K562 (cell line): ENCODE data around the gene PDE6C.

Experiments
- CBFB ChIP-seq: sonication (generic); formaldehyde crosslinking; IDR thresholded peaks from 2 replicates; pipeline ENCODE4 v1.4.0; 2020; ENCODE audit warnings: mild to moderate bottlenecking, missing genetic modification reagents
- FOS ChIP-seq: IDR thresholded peaks from 3 replicates; pipeline ENCODE4 v1.6.1; 2011; ENCODE audit not compliant: insufficient read length; ENCODE audit errors: extremely low read depth
- FOXA3 ChIP-seq, 2 experiments: fragments of 450-650 bp in 1 of 2; sonication (generic) in 1 of 2; formaldehyde crosslinking; IDR thresholded peaks in 1 of 2; conservative IDR thresholded peaks in 1 of 2; 2 replicates each; pipeline versions ENCODE4 v1.4.0 to v1.8.0; 2020 to 2022; ENCODE audit warnings: mild to moderate bottlenecking in 2 of 2, missing genetic modification reagents in 1 of 2
- FOXK1 ChIP-seq: sonication (generic); formaldehyde crosslinking; IDR thresholded peaks from 2 replicates; pipeline ENCODE4 v1.8.0; 2022; ENCODE audit warnings: missing genetic modification reagents, mild to moderate bottlenecking, borderline replicate concordance
- NFYB ChIP-seq: IDR thresholded peaks from 2 replicates; pipeline ENCODE4 v1.6.1; 2011; ENCODE audit warnings: mild to moderate bottlenecking, moderate library complexity; ENCODE audit not compliant: insufficient read length; ENCODE audit errors: extremely low read depth
- PHF8 ChIP-seq: fragments of 200-600 bp; sonication (generic); IDR thresholded peaks from 2 replicates; pipeline ENCODE4 v1.6.1; 2012; ENCODE audit warnings: mixed run types, mild to moderate bottlenecking, inconsistent platforms, low read length, moderate library complexity, borderline replicate concordance
- POLR2A ChIP-seq: fragments of 450-650 bp; conservative IDR thresholded peaks from 2 replicates; pipeline ENCODE4 v1.6.1; 2016
- RCOR1 ChIP-seq, 2 experiments: IDR thresholded peaks; 2 replicates each; pipeline ENCODE4 v1.6.1; 2012; ENCODE audit warnings: low read depth in 2 of 2, low read length in 2 of 2, borderline replicate concordance in 1 of 2, improper control_type of control experiment in 1 of 2
- U2AF2 ChIP-seq: fragments of 200-400 bp; formaldehyde crosslinking; optimal IDR thresholded peaks from 2 replicates; pipeline ENCODE3; 2017; ENCODE audit warnings: low read depth, mild to moderate bottlenecking, low read length
- ZBTB17 ChIP-seq: fragments of 450-650 bp; formaldehyde crosslinking; IDR thresholded peaks from 2 replicates; pipeline ENCODE4 v1.4.0; 2020; ENCODE audit warnings: mild to moderate bottlenecking
- ZNF274 ChIP-seq: IDR thresholded peaks from 2 replicates; pipeline ENCODE4 v1.6.1; 2011; ENCODE audit warnings: low read depth, mild to moderate bottlenecking, low read length, moderate library complexity, borderline replicate concordance
- ZNF707 ChIP-seq: fragments of 250-450 bp; sonication (Bioruptor Pico); conservative IDR thresholded peaks from 2 replicates; pipeline ENCODE4 v1.8.0; 2022; ENCODE audit warnings: inconsistent platforms, mild to moderate bottlenecking, moderate library complexity
- TF ChIP-seq, protein P1 (sequence below): sonication (generic); formaldehyde crosslinking; IDR thresholded peaks from 2 replicates; pipeline ENCODE4 v1.8.1; 2022; ENCODE audit warnings: missing genetic modification reagents
- TF ChIP-seq, protein P2 (sequence below), 3 experiments: IDR thresholded peaks in 2 of 3; conservative IDR thresholded peaks in 1 of 3; 2 replicates each; pipeline ENCODE4 v1.5.1; 2011 to 2012; ENCODE audit warnings: low read length in 3 of 3, mild to moderate bottlenecking in 3 of 3, control low read depth in 2 of 3, improper control_type of control experiment in 1 of 3, inconsistent platforms in 1 of 3, low read depth in 1 of 3, mixed read lengths in 1 of 3, moderate library complexity in 1 of 3; ENCODE audit not compliant: insufficient read depth in 2 of 3

DNA sequence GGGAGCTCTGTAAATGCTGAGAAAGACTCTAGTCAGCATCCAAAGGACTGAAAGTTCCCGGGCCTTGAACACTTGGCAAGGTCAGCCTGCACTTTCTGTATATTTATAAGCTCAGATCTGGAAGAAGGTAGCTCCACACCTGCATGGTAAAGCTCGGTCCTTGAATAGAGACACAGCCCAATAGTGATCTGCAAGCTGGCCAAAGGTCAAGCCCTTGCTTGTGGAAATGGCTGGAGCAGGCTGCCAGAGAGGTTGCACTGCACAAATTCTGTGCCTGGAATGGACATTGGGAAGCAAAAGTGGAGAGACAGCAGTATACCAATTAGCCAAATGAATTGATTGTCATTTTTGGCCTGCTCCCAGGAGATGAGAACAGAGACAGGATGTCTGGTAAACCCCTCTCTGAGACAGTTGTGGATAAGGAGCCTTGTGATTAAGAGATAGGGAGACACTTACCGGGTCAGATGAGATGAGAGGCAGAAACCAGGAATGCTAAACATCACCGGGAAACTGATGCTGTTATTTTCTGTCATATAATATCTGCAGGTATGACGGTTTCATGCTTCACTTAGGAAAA, 98.1 kb downstream of the PDE6C start:
- no peak for TF ChIP-seq CBFB
- TF ChIP-seq, protein P1, sequence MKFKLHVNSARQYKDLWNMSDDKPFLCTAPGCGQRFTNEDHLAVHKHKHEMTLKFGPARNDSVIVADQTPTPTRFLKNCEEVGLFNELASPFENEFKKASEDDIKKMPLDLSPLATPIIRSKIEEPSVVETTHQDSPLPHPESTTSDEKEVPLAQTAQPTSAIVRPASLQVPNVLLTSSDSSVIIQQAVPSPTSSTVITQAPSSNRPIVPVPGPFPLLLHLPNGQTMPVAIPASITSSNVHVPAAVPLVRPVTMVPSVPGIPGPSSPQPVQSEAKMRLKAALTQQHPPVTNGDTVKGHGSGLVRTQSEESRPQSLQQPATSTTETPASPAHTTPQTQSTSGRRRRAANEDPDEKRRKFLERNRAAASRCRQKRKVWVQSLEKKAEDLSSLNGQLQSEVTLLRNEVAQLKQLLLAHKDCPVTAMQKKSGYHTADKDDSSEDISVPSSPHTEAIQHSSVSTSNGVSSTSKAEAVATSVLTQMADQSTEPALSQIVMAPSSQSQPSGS (CRISPR knock-in tag), result no peak
- TF ChIP-seq NFYB, result no peak
- no peak for TF ChIP-seq ZNF274
- TF ChIP-seq, protein P2, sequence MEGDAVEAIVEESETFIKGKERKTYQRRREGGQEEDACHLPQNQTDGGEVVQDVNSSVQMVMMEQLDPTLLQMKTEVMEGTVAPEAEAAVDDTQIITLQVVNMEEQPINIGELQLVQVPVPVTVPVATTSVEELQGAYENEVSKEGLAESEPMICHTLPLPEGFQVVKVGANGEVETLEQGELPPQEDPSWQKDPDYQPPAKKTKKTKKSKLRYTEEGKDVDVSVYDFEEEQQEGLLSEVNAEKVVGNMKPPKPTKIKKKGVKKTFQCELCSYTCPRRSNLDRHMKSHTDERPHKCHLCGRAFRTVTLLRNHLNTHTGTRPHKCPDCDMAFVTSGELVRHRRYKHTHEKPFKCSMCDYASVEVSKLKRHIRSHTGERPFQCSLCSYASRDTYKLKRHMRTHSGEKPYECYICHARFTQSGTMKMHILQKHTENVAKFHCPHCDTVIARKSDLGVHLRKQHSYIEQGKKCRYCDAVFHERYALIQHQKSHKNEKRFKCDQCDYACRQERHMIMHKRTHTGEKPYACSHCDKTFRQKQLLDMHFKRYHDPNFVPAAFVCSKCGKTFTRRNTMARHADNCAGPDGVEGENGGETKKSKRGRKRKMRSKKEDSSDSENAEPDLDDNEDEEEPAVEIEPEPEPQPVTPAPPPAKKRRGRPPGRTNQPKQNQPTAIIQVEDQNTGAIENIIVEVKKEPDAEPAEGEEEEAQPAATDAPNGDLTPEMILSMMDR (IDR thresholded peaks at IDR 0.05 in 2 of 3, conservative IDR thresholded peaks at IDR 0.05 in 1 of 3; ENCODE audit: insufficient read depth in 2 of 3, low read depth in 1 of 3, low read length in 3 of 3), result no peak
- TF ChIP-seq RCOR1 (IDR thresholded peaks at IDR 0.05; ENCODE audit: borderline replicate concordance in 1 of 2, low read depth in 2 of 2, low read length in 2 of 2), result no peak
- TF ChIP-seq ZBTB17 (CRISPR knock-in tag), result no peak
- no peak for TF ChIP-seq U2AF2
- no peak for TF ChIP-seq FOXK1 (CRISPR knock-in tag)
- no peak for TF ChIP-seq FOS
- TF ChIP-seq POLR2A, result no peak
- no peak for TF ChIP-seq PHF8
- TF ChIP-seq ZNF707 (CRISPR knock-in tag), result no peak
- no peak for TF ChIP-seq FOXA3 (CRISPR knock-in tag; conservative IDR thresholded peaks at IDR 0.05 in 1 of 2, IDR thresholded peaks at IDR 0.05 in 1 of 2)
